Activated B cell treated with CpG ODN at 0.5 μM for 24 hours (primary cell): ENCODE results near the gene FANCC. TPM values are rescaled to one million over a fixed set of nuclear protein-coding genes. Genes with fewer than 3 reads are reported as not detected.

Experiments
- ATAC-seq: fragments of 200-7000 bp; cut with Tn5 transposase; one replicate; pipeline ENCODE4 v1.10.0; 2021; ENCODE audit warnings: low read depth, mild to moderate bottlenecking, moderate library complexity
- CTCF ChIA-PET: fragments of 350-600 bp; sonication (Branson Sonifier 250); formaldehyde crosslinking; loops from one replicate; lab custom pipeline; 2021; ENCODE audit warnings: antibody characterized with exemption; lab: Charles Lee
- POLR2A ChIA-PET: fragments of 350-600 bp; sonication (Branson Sonifier 250); formaldehyde crosslinking; loops from one replicate; lab custom pipeline; 2021; ENCODE audit warnings: antibody characterized with exemption; lab: Charles Lee
- DNase-seq: peaks from one replicate; pipeline ENCODE4 v3.0.0; 2022
- H3K27ac Mint-ChIP-seq: one replicate; pipeline ENCODE4 v1.8.0; 2020; ENCODE audit warnings: mixed read lengths
- H3K27me3 Mint-ChIP-seq: one replicate; pipeline ENCODE4 v1.8.0; 2021; ENCODE audit warnings: mixed read lengths
- H3K36me3 Mint-ChIP-seq: one replicate; pipeline ENCODE4 v1.8.0; 2021; ENCODE audit warnings: low read depth, mixed read lengths
- H3K4me1 Mint-ChIP-seq: one replicate; pipeline ENCODE4 v1.8.0; 2021; ENCODE audit warnings: mixed read lengths
- H3K4me3 Mint-ChIP-seq: one replicate; pipeline ENCODE4 v1.8.0; 2020; ENCODE audit warnings: mild to moderate bottlenecking, mixed read lengths
- H3K9me3 Mint-ChIP-seq: one replicate; pipeline ENCODE4 v1.8.0; 2020; ENCODE audit warnings: mixed read lengths
- intact Hi-C: fragments of 100-400 bp; cut with micrococcal nuclease; formaldehyde crosslinking; loops from one replicate; pipeline ENCODE4 v1.15.1; 2024
- total RNA-seq: library from RNA; stranded (reverse); gene quantifications from 2 replicates; pipeline ENCODE4 v1.2.3, GENCODE V29; 2022
- TF ChIP-seq, protein P1 (sequence below): fragments of 200-600 bp; IDR thresholded peaks from one replicate; pipeline ENCODE4 v1.8.0; 2022; ENCODE audit warnings: antibody characterized with exemption, mild to moderate bottlenecking

The FANCC gene
- total RNA-seq, 1 donor from 2014 or later, result 11.4 TPM

DNA sequence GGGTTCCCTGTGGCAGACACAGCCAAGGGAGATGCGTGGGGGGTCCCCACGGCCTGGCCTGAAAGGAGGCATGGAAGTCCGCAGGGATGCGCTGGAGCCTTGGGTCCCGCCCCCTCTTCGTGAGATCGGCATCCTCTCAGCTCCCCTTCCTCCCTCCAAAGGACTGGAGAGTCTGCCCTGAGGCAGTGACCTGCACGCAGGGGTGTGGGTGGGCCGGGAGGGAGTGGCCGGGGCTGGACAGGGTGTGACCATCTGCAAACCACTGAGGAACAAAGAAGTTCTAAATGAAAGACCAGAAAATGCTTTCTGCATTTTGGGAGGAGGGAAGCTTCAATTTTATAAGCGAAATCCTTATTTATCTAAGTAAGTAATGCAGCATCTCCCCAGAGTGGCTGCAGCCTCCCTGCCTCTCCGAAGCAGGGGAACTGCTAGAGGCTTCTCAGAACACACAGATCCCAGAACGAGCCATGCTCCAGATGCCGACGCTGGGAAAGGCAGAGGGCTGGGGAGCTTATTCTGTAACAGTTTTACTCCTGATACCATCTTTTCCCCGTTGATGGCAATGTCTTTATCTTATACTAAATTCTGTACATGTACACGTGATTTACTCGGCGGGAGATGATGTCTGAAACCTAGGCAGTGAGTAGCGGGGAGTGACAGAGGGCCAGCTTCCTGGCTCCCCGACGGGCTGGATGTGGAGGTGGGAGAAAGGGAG lies 221.7 kb downstream of the FANCC start:
- Mint-ChIP-seq H3K27ac (no peak overlapping the region), H3K4me3 (no peak overlapping the region), H3K4me1 (peaks cover 2% of the 10 kb centered on the region), H3K27me3 (no peaks in the 10 kb centered on the region), H3K9me3 (no peaks in the 10 kb centered on the region), H3K36me3 (no peaks in the 10 kb centered on the region)
- intact Hi-C loops, result no loop called here
- POLR2A ChIA-PET, result no interaction called here
- DNase-seq (no peak), ATAC-seq (no peak)
- TF ChIP-seq, protein P1, sequence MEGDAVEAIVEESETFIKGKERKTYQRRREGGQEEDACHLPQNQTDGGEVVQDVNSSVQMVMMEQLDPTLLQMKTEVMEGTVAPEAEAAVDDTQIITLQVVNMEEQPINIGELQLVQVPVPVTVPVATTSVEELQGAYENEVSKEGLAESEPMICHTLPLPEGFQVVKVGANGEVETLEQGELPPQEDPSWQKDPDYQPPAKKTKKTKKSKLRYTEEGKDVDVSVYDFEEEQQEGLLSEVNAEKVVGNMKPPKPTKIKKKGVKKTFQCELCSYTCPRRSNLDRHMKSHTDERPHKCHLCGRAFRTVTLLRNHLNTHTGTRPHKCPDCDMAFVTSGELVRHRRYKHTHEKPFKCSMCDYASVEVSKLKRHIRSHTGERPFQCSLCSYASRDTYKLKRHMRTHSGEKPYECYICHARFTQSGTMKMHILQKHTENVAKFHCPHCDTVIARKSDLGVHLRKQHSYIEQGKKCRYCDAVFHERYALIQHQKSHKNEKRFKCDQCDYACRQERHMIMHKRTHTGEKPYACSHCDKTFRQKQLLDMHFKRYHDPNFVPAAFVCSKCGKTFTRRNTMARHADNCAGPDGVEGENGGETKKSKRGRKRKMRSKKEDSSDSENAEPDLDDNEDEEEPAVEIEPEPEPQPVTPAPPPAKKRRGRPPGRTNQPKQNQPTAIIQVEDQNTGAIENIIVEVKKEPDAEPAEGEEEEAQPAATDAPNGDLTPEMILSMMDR, result no peak
- CTCF ChIA-PET, result no interaction called here

DNA sequence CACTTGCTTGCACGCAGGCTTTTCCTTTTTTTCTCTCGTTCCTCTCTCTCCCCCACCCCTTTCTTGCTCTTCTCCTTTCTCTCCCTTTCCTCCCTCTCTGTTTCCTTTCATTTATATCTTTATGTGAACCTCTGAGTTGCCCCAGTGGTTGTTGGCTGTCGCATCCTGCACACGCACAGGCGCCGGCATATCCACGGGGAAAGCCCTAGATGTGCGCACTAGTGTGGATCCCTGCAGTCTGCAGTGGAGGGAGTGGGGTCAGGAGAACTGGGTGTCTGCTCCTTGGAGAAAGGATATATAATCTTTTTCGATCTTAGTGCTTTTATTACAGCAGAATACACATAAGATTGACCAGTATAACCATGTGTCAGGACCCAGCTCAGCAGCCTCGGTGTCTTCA lies 223.5 kb downstream of the FANCC start:
- CTCF ChIA-PET, result no interaction called here
- Mint-ChIP-seq H3K27ac (no peak overlapping the region), H3K9me3 (no peaks in the 10 kb centered on the region), H3K27me3 (no peaks in the 10 kb centered on the region), H3K4me1 (peaks cover 2% of the 10 kb centered on the region), H3K36me3 (no peaks in the 10 kb centered on the region), H3K4me3 (no peak overlapping the region)
- ATAC-seq, result no peak
- no peak for DNase-seq
- TF ChIP-seq, protein P1, result no peak
- POLR2A ChIA-PET, result no interaction called here
- intact Hi-C loops, result no loop called here

DNA sequence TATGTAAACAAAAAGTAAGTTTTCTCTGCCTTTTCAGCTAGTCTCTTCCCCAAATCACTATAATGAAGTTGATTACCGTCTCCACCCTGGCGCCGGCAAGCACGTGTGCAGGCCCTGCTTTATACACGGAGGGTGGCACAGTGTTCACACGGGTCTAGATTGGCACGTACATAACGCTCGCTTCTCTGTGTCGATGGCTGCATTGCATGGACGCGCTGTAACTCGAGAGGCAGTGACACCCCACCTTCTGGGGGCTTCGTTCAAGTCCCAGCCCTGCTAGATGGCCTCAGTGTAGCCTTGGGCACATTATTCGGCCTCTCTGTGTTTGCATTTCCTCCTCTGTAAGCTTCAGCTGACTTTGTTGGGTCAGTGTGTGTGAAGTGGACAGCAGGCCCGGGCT lies 223.9 kb downstream of the FANCC start:
- ChIA-PET CTCF (no interaction called here), POLR2A (no interaction called here)
- Mint-ChIP-seq H3K27ac (no peak overlapping the region), H3K36me3 (no peaks in the 10 kb centered on the region), H3K27me3 (no peaks in the 10 kb centered on the region), H3K4me3 (no peak overlapping the region), H3K4me1 (peaks cover 2% of the 10 kb centered on the region), H3K9me3 (no peaks in the 10 kb centered on the region)
- ATAC-seq, result no peak
- TF ChIP-seq, protein P1, result no peak
- DNase-seq, result no peak
- intact Hi-C loops, result no loop called here

DNA sequence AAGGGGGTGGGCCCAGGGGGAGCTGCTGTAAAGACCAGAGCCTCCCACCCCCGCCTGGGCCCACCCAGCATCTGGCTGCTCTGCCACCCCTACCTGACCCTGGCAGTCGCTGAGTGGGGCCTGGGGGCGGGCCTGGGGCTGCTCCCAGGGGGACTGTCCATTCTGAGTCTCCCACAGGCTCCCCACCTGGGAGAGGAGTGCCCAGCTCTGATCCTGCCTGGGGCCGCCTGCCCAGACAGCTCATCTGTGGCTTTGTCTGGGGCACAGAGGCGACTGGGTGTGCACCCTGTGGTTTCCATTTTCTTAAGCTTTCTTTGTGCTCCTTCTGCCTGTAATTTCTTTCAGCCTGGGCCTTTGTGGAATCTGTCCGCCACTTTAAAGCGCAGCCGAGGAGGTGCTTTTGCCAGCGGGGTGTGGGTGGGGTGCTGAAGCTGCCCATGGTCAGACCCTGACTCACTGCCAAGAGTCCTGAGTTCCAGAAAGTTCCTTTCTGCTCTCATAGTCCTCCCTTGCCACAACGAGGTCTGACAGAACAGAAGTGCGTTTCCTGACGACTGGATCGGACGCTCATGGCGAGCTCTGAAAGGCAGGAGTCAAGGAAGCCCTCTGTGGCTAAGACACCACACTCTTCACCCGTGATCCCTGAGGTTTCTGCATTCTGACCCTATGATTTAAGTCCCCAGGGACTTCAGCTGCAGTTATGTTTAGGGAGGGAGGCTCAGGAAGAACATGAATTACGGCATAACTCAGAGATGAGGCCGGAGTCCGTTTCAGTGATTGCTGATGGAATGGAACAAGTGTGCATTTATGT lies 225.0 kb downstream of the FANCC start:
- no peaks in the 10 kb centered on the region for H3K36me3 Mint-ChIP-seq
- no peaks in the 10 kb centered on the region for H3K9me3 Mint-ChIP-seq
- no peaks in the 10 kb centered on the region for H3K27me3 Mint-ChIP-seq
- no peak for DNase-seq
- no peak overlapping the region for H3K27ac Mint-ChIP-seq
- POLR2A ChIA-PET, result no interaction called here
- TF ChIP-seq, protein P1, result no peak
- no peak for ATAC-seq
- CTCF ChIA-PET, result no interaction called here
- no peak overlapping the region for H3K4me3 Mint-ChIP-seq
- intact Hi-C loops, result no loop called here
- peaks cover 2% of the 10 kb centered on the region for H3K4me1 Mint-ChIP-seq

DNA sequence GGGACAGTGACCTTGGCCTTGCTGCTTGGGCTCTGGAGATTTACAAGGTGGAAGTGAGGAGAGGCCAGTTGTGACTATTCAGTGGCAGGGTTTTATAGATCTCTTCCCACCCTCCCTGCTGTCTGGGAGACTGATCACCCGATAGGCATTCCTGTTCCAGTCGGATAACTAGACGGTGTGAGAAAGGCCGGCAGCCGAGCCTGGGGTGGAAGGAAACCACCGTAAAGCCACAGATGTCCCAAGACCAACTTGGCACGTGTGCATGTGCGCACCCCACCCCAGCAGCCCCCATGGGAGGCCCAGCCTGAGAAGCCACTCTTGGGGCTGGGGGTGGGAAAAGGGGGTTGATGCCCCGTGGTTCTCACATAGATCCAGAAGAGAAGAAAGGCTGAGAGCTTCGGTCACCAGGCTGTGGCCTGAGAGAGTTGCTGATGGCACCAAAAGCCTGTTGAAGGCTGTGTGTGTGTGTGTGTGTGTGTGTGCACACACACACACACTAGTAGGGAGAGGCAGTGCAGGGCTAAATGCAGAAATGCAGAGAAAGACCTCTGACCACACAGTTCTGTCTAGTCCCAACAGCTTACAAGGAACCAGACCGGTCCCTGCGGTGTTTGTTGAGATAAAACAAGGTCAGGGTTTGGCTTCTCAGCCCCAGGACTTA lies 225.8 kb downstream of the FANCC start:
- intact Hi-C loops, result no loop called here
- Mint-ChIP-seq H3K36me3 (peaks cover under 1% of the 10 kb centered on the region), H3K9me3 (no peaks in the 10 kb centered on the region), H3K27ac (no peak overlapping the region), H3K27me3 (no peaks in the 10 kb centered on the region), H3K4me3 (no peak overlapping the region), H3K4me1 (peaks cover 2% of the 10 kb centered on the region)
- DNase-seq (no peak), ATAC-seq (no peak)
- ChIA-PET POLR2A (no interaction called here), CTCF (no interaction called here)
- TF ChIP-seq, protein P1, result no peak
